Renal cortical epithelial cell (primary cell): ENCODE results near the gene NFYC. TPM values are rescaled to one million over a fixed set of nuclear protein-coding genes. Genes with fewer than 3 reads are reported as not detected.

Experiments
- total RNA-seq: library from RNA; depleted of rRNA; stranded (reverse); fragments of >200 nt; gene quantifications from 2 replicates; pipeline ENCODE4 v1.2.3, GENCODE V29; 2014

The NFYC gene
- total RNA-seq, 1 donor from 2014 or later: 40.4 TPM

Other genes with a start within 250 kb of the NFYC start
- 1.2 and 4.9 TPM in 2 replicates for gene ZFP69B, start 241.2 kb upstream of the NFYC start, total RNA-seq
- 3.0 and 3.2 TPM in 2 replicates for gene ZFP69, start 214.4 kb upstream of the NFYC start, total RNA-seq
- gene EXO5, start 182.9 kb upstream of the NFYC start, total RNA-seq: 8.3 and 12.0 TPM in 2 replicates
- gene ZNF684, start 160.1 kb upstream of the NFYC start, total RNA-seq: 2.4 and 11.0 TPM in 2 replicates
- 6.7 and 12.5 TPM in 2 replicates for gene RIMS3, start 26.0 kb upstream of the NFYC start, total RNA-seq
- gene KCNQ4, start 92.1 kb downstream of the NFYC start, total RNA-seq: 0.20 and 0.87 TPM in 2 replicates
- 33.5 and 45.1 TPM in 2 replicates for gene CITED4, start 170.7 kb downstream of the NFYC start, total RNA-seq